Measurements from ENCODE around the gene CTXND2. TPM values are rescaled to one million over a fixed set of nuclear protein-coding genes. Genes with fewer than 3 reads are reported as not detected.

Gene CTXND2
- total RNA-seq, 1 donor from 2014 or later: not detected

DNA sequence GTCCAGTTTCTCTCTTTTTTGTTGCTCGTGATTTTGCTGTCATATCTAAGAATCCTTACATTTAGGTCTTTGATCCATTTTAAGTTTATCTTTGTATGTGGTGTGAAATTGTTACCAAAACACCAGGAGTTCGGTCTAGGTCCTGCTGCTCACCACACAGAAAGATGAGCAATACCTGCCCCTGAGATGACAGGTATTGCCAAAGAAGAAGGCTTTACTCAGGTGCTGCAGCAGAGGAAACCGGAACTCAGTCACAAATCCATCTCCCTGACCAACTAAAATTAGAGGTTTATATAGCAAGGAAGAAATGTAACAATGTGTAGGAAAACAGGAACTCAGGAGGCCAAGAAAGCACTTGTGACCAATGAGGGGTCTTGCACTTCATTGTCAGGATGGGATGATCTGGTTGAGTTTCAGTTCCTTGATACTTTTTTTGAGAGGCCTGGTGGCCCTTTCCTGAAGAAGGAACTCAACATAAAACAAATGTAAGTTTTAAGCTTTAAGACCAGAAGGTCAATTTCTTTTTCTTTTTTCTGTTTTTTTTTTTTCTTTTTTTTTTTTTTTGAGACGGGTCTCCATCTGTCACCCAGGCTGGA lies 22.7 kb downstream of the CTXND2 start:
- intact Hi-C loops (cut with micrococcal nuclease): no loop called here
- Histone ChIP-seq H3K27me3 (ENCODE audit: low read depth) (no peaks in the 10 kb centered on the region), H3K4me3 (no peak overlapping the region), H3K9me3 (replicated peaks) (no peaks in the 10 kb centered on the region), H3K4me1 (no peaks in the 10 kb centered on the region), H3K27ac (replicated peaks) (no peak overlapping the region), H3K36me3 (no peaks in the 10 kb centered on the region)
- TF ChIP-seq, protein P1, sequence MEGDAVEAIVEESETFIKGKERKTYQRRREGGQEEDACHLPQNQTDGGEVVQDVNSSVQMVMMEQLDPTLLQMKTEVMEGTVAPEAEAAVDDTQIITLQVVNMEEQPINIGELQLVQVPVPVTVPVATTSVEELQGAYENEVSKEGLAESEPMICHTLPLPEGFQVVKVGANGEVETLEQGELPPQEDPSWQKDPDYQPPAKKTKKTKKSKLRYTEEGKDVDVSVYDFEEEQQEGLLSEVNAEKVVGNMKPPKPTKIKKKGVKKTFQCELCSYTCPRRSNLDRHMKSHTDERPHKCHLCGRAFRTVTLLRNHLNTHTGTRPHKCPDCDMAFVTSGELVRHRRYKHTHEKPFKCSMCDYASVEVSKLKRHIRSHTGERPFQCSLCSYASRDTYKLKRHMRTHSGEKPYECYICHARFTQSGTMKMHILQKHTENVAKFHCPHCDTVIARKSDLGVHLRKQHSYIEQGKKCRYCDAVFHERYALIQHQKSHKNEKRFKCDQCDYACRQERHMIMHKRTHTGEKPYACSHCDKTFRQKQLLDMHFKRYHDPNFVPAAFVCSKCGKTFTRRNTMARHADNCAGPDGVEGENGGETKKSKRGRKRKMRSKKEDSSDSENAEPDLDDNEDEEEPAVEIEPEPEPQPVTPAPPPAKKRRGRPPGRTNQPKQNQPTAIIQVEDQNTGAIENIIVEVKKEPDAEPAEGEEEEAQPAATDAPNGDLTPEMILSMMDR (IDR thresholded peaks at IDR 0.05; ENCODE audit: borderline replicate concordance): no peak
- no peak for DNase-seq

DNA sequence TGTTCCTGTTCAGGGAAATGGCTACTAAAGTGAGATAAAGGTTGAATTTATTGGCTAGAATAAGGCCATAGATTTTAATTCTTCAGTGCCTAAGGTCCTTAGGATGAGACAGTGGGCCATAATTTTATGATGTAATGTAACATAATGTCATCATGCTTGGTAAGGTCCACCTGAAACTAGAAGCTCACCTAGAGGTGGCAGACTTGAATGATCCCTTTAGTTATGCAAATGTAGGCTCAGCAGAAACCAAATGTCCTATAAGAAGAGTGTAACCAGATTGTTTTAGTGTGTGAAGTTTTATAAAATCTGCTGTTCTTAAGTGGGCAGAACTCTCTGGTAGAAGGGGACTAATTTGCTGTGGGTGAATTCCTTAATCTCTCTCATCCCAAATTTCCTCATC lies 25.7 kb downstream of the CTXND2 start:
- no peak overlapping the region for H3K4me3 ChIP-seq
- no peaks in the 10 kb centered on the region for H3K36me3 ChIP-seq
- no peaks in the 10 kb centered on the region for H3K9me3 ChIP-seq (replicated peaks)
- H3K4me1 ChIP-seq: no peaks in the 10 kb centered on the region
- H3K27me3 ChIP-seq (ENCODE audit: low read depth): no peaks in the 10 kb centered on the region
- intact Hi-C loops (cut with micrococcal nuclease): no loop called here
- no peak overlapping the region for H3K27ac ChIP-seq (replicated peaks)
- TF ChIP-seq, protein P1 (IDR thresholded peaks at IDR 0.05; ENCODE audit: borderline replicate concordance): no peak
- no peak for DNase-seq

DNA sequence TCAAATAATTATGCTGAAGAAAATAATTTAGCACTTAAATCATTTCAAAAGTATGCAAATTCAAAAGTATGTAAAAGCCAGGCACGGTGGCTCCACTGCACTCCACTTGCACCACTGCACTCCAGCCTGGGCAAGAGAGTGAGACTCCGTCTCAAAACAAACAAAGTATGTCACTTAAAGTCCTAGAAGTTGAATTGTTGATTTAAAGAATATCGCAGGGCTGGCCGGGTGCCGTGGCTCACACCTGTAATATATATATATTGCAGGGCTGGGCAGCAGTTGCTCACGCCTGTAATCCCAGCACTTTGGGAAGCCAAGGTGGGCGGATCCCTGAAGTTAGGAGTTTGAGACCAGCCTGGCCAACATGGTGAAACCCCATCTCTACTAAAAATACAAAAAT lies 30.5 kb downstream of the CTXND2 start:
- intact Hi-C loops (cut with micrococcal nuclease): no loop called here
- no peaks in the 10 kb centered on the region for H3K4me1 ChIP-seq
- H3K27ac ChIP-seq (replicated peaks): no peak overlapping the region
- no peaks in the 10 kb centered on the region for H3K27me3 ChIP-seq (ENCODE audit: low read depth)
- H3K4me3 ChIP-seq: no peak overlapping the region
- no peak for DNase-seq
- H3K9me3 ChIP-seq (replicated peaks): no peaks in the 10 kb centered on the region
- H3K36me3 ChIP-seq: no peaks in the 10 kb centered on the region
- TF ChIP-seq, protein P1 (IDR thresholded peaks at IDR 0.05; ENCODE audit: borderline replicate concordance): no peak

GRCh38 chr1:150922519-150922975 lies 35.6 kb downstream of the CTXND2 start:
- DNase-seq: peak; percentile 28
- Histone ChIP-seq H3K27ac (replicated peaks) (no peak overlapping the region), H3K4me1 (peaks cover 13% of the 10 kb centered on the region), H3K36me3 (no peaks in the 10 kb centered on the region), H3K9me3 (replicated peaks) (no peaks in the 10 kb centered on the region), H3K27me3 (ENCODE audit: low read depth) (no peaks in the 10 kb centered on the region), H3K4me3 (no peak overlapping the region)
- intact Hi-C loops (cut with micrococcal nuclease): no loop called here
- TF ChIP-seq, protein P1 (IDR thresholded peaks at IDR 0.05; ENCODE audit: borderline replicate concordance): peak; percentile 77

DNA sequence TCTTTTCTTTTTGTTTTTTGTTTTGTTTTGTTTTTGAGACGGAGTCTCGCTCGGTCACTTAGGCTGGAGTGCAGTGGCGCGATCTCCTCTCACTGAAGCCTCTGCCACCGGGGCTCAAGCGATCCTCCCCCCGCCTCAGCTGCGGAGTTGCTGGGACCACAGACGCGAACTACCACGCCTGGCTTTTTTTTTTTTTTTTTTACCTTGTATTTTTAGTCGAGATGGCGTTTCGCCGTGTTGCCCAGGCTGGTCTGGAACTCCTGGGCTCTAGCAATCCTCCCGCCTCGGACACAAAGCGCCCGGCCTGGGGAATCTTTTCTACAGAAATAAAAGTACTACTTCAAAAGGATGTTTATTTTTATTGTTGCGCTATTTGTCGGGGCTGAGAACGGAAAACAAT lies 38.1 kb downstream of the CTXND2 start:
- Histone ChIP-seq H3K27me3 (ENCODE audit: low read depth) (no peaks in the 10 kb centered on the region), H3K27ac (replicated peaks) (peak overlapping the region; percentile 87), H3K4me1 (peaks cover 18% of the 10 kb centered on the region), H3K9me3 (replicated peaks) (no peaks in the 10 kb centered on the region), H3K36me3 (peaks cover 25% of the 10 kb centered on the region), H3K4me3 (peak overlapping the region; percentile 86)
- intact Hi-C loops (cut with micrococcal nuclease): no loop called here
- TF ChIP-seq, protein P1 (IDR thresholded peaks at IDR 0.05; ENCODE audit: borderline replicate concordance): no peak
- no peak for DNase-seq
